DMS53 (cell line): ENCODE measurements around the gene LRRC45.
A peak's percentile ranks its signal among the peaks of the same experiment; 100 is the strongest.

Experiments
- DNase-seq: peaks from one replicate; lab custom pipeline; 2025; lab: John Stamatoyannopoulos, UW

The LRRC45 gene

DNA sequence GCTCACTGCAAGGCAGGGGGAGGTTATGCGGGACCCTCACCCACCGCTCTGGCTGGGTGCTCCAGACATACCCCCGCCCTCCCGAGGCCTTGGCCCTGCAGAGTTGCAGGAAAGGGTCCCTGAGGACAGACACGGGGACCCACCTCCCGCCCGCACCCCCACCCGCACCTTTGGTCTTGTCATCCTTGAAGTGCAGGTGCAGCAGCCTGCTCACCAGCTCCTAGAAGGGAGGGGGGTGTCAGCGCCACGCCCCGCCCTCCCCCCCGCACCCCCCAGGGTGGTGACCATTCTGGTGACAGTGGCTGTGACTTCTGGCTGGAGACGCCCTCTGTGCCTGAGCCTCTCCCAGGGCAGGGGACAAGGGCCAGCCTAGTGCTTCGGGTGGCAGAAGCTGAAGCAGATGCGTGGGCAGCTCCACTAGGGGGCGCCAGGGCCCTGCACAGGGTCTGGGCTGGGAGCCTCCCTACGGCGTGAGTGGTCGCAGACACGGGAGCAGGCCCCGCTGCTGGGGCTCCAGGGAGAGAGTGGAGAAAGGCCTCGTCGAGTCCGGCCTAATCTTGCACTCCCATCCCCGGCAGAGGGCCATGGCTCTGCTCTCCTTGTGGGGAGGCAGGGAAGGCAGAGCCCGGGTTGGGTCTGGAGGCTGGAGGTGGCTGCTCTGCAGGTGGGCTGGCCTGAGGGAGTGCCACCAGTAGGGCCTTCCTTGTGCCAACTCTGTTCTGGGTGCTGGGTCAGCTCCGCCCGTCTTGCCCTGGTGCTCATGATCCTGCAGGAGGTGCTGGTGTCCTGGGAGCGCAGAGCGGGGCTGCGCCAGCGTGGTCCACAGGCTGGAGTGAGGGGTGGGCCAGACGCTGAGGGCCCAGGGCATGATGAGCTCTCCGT, 3.2 kb upstream of the LRRC45 start:
- DNase-seq = peak; percentile 87

DNA sequence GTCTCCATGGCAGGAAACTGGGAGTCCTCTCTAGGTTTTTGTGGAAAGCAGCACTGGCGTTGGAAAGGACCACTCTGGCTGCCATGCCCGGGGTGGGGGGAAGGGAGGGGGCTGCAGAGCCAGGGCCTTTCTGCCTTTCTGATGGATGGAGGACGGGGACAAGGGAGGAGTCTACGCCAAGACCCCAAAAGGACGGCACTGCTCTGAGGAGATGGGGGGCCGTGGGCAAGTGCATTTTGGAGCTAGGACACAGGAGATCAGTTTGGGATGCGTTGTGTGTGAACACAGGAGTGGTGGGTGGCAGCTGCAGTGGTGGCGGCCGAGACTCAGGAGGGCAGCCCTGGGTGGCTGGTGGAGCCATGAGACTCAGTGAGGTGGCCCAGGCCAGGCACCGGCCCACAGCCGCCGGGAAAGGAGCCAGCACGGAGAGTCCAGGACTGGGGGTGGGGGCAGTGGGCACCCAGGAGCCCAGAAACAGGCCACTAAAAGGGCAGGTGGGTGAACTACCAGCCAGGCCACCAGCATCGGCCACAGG, 2.5 kb upstream of the LRRC45 start:
- no peak for DNase-seq

DNA sequence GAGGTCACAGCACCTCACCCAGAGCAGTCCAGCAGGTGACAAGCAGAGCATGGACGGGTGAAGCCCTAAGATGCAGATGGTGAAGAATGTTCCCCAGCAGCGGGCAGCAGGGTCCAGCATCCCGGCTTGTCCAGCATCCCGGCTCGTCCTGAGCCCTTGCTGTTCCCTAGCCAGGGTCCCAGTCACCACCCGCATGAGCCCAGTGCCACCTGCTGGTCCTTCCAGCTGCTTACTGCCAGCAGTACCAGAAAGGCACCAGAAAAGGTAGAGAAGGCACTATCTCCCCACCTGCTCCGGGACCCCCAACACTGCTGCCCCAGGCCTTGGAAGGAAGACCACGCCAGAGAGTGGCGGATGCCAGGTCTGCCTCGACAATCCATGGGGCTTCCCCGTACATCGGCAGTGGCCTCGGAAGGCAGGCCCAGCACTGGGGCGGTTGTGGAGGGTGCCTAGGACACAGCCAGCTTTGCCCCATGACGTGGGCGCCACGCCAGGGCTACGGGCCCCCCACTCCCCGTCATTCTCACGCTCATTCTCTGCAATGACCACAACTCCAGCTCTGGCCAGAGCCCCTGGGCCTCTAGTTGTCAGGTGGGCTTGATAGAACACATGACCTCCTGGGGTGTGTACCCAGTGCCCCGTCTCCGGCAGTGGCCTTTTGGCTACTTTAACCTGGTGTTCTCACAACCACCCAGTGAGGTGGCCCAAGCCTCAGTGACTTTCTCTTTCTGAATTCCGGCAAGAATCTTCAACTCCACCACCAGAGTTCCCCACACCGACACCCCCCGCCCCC, 1.8 kb upstream of the LRRC45 start:
- peak; percentile 94 for DNase-seq

DNA sequence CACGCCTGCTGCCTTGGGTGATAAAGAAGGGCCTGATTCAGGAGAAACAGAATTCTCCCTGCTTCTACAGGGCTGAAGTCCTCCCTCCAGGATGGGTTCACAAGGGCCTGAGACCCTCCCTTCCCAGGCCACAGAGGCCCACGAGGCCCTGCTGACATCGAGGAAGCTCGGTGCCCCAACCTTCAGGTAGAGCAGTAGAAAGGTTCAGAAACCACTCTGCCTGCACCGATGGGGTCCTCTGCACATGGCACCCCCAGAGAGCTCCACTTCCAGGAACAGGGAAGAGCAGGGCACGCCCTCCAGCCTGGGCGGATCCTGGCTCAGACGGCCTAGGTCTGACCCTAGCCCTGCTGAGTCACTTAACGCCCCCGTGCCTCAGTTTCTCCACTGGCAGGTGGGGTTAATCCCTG, 1.2 kb upstream of the LRRC45 start:
- peak; percentile 74 for DNase-seq

DNA sequence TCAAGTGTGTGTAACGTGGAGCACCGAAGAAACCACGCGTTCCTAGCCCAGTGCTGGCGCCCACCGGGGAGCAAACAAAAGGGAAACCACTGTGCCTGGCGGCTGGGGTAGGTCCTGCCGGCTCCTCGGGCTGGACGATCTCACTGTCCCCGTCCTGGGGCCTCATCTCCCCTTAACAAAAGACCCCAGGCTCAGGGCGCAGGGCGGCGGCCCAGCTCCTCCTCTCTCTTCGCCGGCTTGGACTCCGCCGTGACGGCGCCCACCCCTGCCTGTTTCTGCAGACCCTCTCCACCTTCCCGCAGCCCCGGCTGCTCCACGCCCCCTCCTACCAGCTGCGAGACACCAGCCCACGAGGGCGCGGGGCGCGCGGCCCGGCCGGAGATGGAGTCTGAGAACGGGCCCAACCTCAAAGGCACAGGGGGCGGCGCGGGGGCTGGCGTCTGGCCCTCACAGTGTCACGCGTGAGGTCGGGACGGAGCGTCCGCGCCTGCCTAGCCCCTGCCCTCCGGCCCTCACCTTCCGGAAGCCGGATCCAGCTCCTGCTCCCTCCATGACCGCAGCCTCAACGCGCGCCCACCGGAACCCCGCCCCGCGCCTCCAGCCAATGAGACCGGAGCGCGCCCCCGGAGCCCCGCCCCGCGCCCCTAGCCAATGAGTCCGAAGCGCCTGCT, 660 bp upstream of the LRRC45 start, which contains the start of gene CENPX:
CENPX (minus strand) TSS at position 569 of the 671 bp plus-strand sequence; CDS start at position 552, 17 bp downstream.
- DNase-seq = peak; percentile 74

DNA sequence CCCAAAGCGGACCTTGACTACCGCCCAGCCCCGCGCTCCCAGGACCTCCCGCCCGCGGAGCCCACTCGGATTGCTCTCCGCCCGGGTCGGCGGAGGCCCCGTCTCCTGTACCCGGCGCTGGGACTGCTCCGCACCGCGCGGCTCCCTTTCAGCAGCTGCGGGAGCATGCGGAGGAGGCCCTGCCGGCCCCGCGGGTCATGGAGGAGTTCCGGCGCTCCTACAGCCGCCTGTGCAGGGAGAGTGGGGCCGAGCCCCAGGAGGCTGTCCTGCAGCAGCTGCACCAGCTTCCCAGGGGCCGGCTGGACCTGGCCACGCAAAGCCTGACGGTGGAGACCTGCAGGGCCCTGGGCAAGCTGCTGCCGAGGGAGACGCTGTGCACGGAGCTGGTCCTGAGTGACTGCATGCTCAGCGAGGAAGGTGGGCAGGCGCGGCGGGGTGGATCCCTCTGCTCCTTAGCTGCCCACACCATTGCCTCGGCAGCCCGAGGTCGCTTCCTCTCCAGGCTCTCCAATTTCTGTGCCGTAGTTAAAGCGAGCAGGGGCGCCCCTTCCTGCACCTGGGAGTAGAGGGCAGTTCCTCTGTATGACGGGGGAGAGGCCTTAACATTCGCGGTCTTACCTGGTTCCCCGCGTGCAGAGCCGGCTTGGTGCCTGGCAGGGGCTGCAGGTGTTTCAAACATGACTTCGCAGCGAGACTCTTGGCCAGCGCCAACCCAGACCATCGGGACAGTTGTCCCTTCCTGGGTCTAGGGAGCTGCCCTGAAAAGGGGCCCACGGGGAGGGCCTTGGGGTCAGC, 539 bp downstream of the LRRC45 start:
- DNase-seq = peak; percentile 76

DNA sequence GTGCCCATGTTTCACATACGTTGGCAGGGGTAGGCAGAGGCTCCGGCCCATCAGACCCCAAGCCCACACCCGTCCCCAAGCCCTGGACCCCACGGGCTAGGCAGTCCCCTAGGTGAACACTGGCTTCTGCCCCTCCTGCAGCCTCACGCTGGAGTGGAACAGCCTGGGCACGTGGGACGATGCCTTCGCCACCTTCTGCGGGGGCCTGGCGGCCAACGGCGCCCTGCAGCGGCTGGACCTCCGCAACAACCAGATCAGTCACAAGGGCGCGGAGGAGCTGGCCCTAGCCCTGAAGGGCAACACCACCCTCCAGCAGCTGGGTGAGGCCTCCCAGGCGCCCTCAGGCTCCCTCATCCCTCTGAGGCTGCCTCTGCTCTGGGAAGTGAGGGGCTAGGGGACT, 1.8 kb downstream of the LRRC45 start:
- DNase-seq = no peak

DNA sequence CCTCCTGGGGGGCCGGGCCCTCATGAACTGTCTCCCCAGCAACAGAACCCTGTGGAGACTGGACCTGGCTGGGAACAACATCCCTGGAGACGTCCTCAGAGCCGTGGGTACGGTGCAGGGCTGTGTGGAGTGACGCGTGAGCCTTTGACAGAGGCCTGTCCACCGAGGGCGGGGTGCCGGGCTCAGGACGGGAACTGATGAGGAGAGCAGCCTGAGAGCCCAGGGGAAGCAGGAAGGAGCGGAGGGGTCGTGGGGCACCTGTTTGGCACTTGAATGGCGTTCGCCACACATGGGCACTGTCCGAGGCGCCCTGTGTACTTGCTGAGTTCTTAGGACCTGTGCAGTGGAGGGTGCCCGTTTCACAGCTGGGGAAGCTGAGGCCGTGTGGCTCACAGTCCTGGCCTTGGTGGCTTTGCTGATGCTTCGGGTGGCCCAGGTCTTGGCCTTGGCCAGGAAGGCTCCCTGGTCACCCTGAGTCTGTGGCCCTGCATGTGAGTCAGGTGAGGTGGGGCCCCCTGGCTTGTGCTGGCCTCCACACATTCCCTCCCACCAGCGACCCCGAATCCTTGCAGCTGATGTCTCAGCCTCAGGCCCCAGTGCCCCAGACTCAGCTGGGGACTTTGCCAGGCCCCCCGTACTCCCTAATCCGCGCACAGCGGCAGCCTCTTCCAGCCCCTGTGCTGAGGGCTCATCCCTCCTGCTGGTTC, 2.4 kb downstream of the LRRC45 start:
- DNase-seq = no peak

DNA sequence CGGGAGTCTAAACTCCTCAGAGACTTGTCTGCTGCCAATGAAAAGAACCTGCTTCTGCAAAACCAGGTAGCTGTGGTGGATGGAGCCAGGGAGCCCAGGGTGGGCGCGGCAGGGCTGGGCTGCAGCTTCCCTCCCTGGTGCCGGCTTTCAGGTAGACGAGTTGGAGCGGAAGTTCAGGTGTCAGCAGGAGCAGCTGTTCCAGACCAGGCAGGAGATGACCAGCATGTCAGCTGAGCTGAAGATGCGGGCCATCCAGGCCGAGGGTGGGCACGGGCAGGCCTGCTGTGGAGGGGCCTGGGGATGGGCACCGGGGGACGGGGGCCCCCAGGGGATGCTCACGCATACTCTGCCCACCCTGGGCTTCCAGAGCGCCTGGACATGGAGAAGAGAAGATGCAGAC, 5.1 kb downstream of the LRRC45 start:
- DNase-seq = no peak

DNA sequence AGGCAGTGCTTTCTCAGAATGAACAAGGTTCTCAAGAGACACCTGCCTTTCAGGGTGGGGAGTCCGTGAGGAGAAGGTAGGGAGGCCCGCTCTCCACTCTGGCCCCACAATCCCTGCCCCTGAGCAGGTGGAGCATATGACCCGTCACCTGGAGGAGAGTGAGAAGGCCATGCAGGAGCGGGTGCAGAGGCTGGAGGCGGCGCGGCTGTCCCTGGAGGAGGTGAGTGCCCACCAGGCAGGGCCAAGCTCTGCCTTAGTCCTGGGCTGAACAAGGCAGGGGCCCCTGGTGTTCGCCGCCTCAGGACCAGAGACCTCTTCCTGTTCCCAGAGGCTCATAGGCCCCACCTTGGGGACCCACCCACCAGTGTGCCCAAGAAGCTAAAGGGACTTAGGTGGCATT, 5.9 kb downstream of the LRRC45 start:
- DNase-seq = no peak

DNA sequence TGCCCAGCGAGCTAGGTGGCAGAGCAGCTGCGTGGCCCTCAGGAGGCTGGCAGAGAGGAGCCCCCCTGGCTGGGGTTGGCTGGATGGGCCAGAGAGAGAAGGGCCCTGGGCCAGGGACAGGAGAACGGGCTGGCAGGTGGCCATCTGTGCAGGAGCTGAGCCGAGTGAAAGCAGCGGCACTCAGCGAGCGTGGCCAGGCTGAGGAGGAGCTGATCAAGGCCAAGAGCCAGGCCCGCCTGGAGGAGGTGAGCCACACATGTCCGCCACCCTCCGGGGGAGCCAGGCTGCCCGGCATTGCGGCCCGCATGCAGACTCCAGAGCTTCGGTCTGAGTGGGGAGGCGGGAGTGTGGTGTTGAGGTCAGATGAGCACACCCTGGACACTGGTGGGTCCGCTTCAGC, 6.3 kb downstream of the LRRC45 start:
- DNase-seq = no peak

DNA sequence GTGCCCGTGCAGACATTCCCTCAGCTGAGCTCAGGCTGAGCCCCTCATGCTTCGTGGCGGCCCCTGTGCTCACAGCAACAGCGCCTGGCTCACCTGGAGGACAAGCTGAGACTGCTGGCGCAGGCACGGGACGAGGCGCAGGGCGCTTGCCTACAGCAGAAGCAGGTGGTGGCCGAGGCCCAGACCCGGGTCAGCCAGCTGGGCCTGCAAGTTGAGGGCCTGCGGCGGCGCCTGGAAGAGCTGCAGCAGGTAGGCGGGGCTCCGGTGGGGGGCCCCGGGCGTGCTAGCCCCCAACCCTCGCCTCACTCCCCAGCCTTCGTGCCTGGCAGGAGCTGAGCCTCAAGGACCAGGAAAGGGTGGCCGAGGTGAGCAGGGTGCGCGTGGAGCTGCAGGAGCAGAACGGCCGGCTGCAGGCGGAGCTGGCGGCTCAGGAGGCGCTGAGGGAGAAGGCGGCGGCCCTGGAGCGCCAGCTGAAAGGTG, 6.9 kb downstream of the LRRC45 start:
- peak; percentile 76 for DNase-seq

DNA sequence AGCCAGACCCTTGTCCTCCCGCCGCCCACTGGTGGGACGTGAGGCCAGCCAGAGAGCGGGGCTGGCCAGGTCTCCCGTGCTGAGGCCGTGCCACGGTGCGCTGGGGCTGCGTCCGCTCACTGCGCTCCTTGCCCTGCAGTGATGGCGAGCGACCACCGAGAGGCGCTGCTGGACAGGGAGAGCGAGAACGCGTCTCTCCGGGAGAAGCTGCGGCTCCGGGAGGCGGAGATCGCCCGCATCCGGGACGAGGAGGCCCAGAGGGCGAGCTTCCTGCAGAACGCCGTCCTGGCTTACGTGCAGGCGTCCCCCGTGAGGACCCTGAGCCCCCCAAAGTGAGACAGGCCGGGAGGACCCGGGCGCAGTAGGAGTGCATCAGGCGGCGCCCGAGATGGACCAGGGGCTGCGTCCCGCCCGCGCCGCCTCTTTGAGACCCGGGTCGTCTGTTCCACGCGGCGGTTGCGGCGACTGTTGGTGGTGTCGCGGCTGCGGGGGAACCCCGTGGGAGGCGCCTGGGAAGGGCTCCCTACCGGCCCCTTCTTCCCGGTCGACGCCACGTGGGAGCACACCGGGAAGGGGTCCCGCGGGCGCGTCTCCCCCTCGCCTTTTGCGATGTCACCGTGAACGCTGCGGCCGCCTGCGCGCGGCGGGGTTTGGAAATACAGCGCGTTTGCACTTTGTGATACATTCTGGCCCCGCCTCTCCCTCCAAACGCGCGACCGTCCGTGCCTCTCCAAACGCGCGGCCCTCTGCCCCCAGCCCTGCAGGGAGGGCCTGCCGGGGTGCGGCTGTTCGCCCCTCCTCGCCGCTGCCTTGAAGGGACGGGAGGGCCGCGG, 7.6 kb downstream of the LRRC45 start:
- peak; percentile 97 for DNase-seq

DNA sequence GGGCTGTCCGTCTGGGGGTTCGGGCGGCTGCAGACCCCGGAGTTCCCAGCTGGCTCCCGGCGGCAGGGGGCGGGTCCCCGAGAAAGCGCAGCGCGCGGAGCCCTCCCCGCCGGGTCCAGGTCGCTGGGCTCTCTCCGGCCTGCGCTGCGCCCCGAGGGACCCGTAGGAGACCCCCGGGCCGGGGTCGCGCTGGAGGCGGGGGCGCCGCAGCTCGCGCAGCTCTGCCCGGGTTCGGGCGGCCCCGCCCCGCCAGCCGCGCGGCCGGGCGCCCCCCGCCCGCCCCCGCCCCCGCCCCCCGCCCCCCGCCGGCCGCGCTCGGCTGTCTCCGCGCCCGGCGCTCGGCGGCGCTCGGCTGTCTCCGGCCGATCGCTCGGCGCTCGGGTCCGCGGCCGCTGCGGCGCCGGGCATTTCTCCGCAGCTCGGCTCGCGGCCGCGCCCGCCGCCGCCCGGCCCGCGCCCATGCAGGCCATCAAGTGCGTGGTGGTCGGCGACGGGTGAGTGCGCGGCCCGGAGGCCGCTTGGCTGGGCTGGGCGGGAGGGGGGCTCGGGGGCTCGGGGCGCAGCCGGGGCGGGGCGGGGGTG, 8.3 kb downstream of the LRRC45 start, which contains the start of gene RAC3:
RAC3 (plus strand) TSS at position 376 of the 582 bp plus-strand sequence; CDS start at position 460, 84 bp downstream.
- DNase-seq = peak; percentile 92

DNA sequence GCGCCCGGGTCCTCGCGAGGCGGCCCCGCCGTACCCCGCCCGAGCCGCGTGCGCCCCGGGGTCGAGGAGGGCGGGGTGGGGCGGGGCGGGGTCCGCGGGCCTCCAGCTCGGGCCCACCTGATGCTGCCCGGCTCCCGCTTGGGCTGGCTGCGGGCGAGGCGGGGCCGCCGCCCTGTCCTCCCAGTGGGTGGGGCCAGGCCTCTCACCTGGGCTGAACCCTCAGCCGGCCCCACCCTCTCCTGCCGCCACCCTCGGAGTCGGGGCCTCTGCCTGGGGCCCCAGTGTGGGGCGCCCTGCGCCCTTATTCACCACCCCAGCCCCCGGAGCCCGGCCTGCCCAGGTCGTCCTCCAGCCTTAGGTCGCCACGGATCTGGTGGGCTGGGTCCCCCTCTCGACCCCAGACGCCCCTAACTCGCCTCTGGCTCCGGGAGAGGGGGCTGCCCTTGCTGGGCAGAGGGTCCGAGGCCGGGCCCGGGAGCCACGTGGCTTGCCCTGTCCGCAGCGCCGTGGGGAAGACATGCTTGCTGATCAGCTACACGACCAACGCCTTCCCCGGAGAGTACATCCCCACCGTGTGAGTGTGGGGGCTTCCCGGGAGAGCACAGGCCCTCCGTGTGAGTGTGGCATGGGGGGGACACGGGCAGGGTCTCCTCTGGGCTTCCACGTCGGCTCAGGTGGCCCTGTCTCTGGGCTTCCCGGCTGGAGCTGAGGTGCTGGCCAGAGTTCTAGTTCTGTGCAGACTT, 9.0 kb downstream of the LRRC45 start:
- DNase-seq = peak; percentile 90

DNA sequence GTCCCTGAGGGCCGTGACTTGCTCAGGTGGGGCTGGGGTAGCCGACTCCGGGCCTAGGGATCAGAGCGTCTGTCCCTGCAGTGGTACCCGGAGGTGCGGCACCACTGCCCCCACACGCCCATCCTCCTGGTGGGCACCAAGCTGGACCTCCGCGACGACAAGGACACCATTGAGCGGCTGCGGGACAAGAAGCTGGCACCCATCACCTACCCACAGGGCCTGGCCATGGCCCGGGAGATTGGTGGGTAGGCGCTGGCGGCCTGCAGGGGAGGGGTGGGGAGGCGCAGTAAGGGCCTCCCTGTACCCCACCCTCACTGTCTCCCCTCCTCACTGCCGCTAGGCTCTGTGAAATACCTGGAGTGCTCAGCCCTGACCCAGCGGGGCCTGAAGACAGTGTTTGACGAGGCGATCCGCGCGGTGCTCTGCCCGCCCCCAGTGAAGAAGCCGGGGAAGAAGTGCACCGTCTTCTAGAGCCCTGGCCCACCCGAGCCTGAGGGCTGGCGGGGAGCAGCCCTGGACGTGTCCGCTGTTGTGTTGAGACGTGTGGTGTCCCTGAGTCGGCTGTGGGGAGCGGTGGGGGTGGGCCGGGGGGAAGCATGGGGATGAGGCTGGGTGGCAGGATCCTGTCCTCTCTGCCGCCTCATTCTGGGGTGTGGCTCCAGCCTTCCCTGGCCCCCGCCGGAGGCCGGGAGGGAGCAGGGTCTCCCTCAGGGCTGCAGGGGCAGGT, 10.4 kb downstream of the LRRC45 start:
- no peak for DNase-seq

DNA sequence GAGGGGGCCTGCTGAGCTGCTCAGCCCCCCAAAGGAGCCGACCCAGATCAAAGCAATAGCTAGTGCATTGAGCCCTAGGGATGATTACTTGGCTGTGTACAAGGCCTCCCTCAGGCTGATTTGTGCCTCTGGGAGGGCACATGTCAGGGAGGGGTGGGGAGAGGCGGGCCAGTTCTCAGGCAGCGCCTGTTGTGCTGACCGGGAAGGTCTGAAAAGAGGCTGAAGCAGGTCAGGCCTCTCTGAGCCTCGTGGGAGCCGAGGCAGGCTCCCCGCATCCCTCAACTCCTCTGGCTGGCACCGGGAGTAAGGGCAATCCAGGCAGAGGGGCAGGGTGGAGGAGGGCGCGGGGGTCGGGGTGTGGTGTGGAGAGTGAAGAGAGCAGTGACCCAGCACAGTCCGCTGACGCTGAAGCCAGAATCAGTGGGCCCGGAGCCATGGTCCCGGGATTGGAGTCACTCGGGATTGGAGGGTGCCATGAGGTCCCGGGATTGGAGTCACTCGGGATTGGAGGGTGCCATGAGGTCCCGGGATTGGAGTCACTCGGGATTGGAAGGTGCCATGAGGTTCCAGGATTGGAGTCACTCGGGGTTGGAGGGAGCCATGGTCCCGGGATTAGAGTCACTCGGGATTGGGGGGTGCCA, 11.4 kb downstream of the LRRC45 start:
- no peak for DNase-seq
